Measurements from ENCODE around the gene QRFP. TPM values are rescaled to one million over a fixed set of nuclear protein-coding genes. Genes with fewer than 3 reads are reported as not detected.

Gene QRFP
- polyA plus RNA-seq, 3 donors, result 0.18 to 0.60 (median 0.21) TPM

GRCh38 chr9:130901498-130902203, 5.0 kb upstream of the QRFP start:
- Mint-ChIP-seq H3K27me3 (ENCODE audit: low read depth in 3 of 3) (peaks cover 5 to 11% (median 9%) of the 10 kb centered on the region in 3 donors), H3K4me3 (no peak overlapping the region), H3K27ac (no peak overlapping the region), H3K36me3 (no peaks in the 10 kb centered on the region), H3K4me1 (peaks cover 2% of the 10 kb centered on the region), H3K9me3 (peaks cover 0 to 4% (median 0%) of the 10 kb centered on the region in 7 donors)
- H3K4me1 ChIP-seq (ENCODE audit: control insufficient read depth in 1 of 2, insufficient read depth in 2 of 2, low read length in 2 of 2), result no peaks in the 10 kb centered on the region
- H3K4me2 ChIP-seq (replicated peaks; ENCODE audit: extremely low read depth, low read length, poor library complexity, severe bottlenecking), result no peak overlapping the region
- H3K27me3 ChIP-seq (ENCODE audit: control insufficient read depth in 2 of 2, insufficient read depth in 2 of 2, low read length in 2 of 2), result no peaks in the 10 kb centered on the region
- no peaks in the 10 kb centered on the region for H4K20me1 ChIP-seq (ENCODE audit: insufficient read depth, low read length)
- no peak overlapping the region for H3K4me3 ChIP-seq (replicated peaks in 1 of 3; ENCODE audit: low read depth in 2 of 3, low read length in 3 of 3)
- intact Hi-C loops (cut with micrococcal nuclease), result no loop called here
- H3K27ac ChIP-seq (ENCODE audit: low read depth in 1 of 2, low read length in 2 of 2), result no peak overlapping the region
- H3K9ac ChIP-seq (ENCODE audit: insufficient read depth, low read length, poor library complexity, severe bottlenecking), result no peak overlapping the region
- no peak for TF ChIP-seq CTCF (IDR thresholded peaks at IDR 0.05)
- DNase-seq, result no peak
- H2AFZ ChIP-seq (ENCODE audit: insufficient read depth, low read depth, low read length, poor library complexity, severe bottlenecking), result no peak overlapping the region
- no peaks in the 10 kb centered on the region for H3K9me3 ChIP-seq (replicated peaks in 1 of 2; ENCODE audit: control insufficient read depth in 1 of 2, insufficient read depth in 1 of 2, low read length in 2 of 2)
- no peaks in the 10 kb centered on the region for H3K36me3 ChIP-seq (replicated peaks in 1 of 2; ENCODE audit: control insufficient read depth in 1 of 2, insufficient read depth in 2 of 2, low read length in 2 of 2)
- WGBS (ENCODE audit: insufficient coverage), result 86% methylated on average over 14 of the region's 17 CpGs
- no peaks in the 10 kb centered on the region for H3K79me2 ChIP-seq (ENCODE audit: insufficient read depth, low read length)

- no peak for TF ChIP-seq CTCF (IDR thresholded peaks at IDR 0.05)
- H3K27ac Mint-ChIP-seq, result no peak overlapping the region
- no peaks in the 10 kb centered on the region for H3K79me2 ChIP-seq (ENCODE audit: insufficient read depth, low read length)
- H3K27ac ChIP-seq (ENCODE audit: low read depth in 1 of 2, low read length in 2 of 2), result no peak overlapping the region
- H3K27me3 ChIP-seq (ENCODE audit: control insufficient read depth in 2 of 2, insufficient read depth in 2 of 2, low read length in 2 of 2), result no peaks in the 10 kb centered on the region
- no peak for DNase-seq
- H3K4me2 ChIP-seq (replicated peaks; ENCODE audit: extremely low read depth, low read length, poor library complexity, severe bottlenecking), result no peak overlapping the region
- no peaks in the 10 kb centered on the region for H3K9me3 ChIP-seq (replicated peaks in 1 of 2; ENCODE audit: control insufficient read depth in 1 of 2, insufficient read depth in 1 of 2, low read length in 2 of 2)
- no peaks in the 10 kb centered on the region for H4K20me1 ChIP-seq (ENCODE audit: insufficient read depth, low read length)
- peaks cover 2% of the 10 kb centered on the region for H3K4me1 Mint-ChIP-seq
- intact Hi-C loops (cut with micrococcal nuclease), result no loop called here
- no peaks in the 10 kb centered on the region for H3K36me3 Mint-ChIP-seq
- no peaks in the 10 kb centered on the region for H3K36me3 ChIP-seq (replicated peaks in 1 of 2; ENCODE audit: control insufficient read depth in 1 of 2, insufficient read depth in 2 of 2, low read length in 2 of 2)
- no peaks in the 10 kb centered on the region for H3K4me1 ChIP-seq (ENCODE audit: control insufficient read depth in 1 of 2, insufficient read depth in 2 of 2, low read length in 2 of 2)
- no peak overlapping the region for H2AFZ ChIP-seq (ENCODE audit: insufficient read depth, low read depth, low read length, poor library complexity, severe bottlenecking)
- H3K4me3 Mint-ChIP-seq, result no peak overlapping the region
- H3K9ac ChIP-seq (ENCODE audit: insufficient read depth, low read length, poor library complexity, severe bottlenecking), result no peak overlapping the region
- 76% methylated on average over 10 of the region's 17 CpGs for WGBS (ENCODE audit: insufficient coverage)
- peaks cover 0 to 4% (median 0%) of the 10 kb centered on the region in 7 donors for H3K9me3 Mint-ChIP-seq
- H3K4me3 ChIP-seq (replicated peaks in 1 of 3; ENCODE audit: low read depth in 2 of 3, low read length in 3 of 3), result no peak overlapping the region
- H3K27me3 Mint-ChIP-seq (ENCODE audit: low read depth in 3 of 3), result peaks cover 5 to 9% (median 8%) of the 10 kb centered on the region in 3 donors
Measured at GRCh38 chr9:130900701-130901497, 4.3 kb upstream of the QRFP start.

Measured in CD14-positive monocyte (primary cell).